ENCODE measurements around the gene COL19A1. TPM values are rescaled to one million over a fixed set of nuclear protein-coding genes. Genes with fewer than 3 reads are reported as not detected.
A peak's percentile ranks its signal among the peaks of the same experiment; 100 is the strongest.

Gene COL19A1
- total RNA-seq, 1 experiment from 2014 or later, result not detected

- intact Hi-C loops (cut with micrococcal nuclease; ENCODE audit: unreplicated experiment), result no loop called here
- peaks cover 13% of the 10 kb centered on the region for H3K4me1 ChIP-seq (ENCODE audit: control insufficient read depth, insufficient read depth, low read length)
- ChIA-PET CTCF (no interaction called here), POLR2A (no interaction called here)
- no peak overlapping the region for H3K4me3 ChIP-seq (ENCODE audit: low read depth in 2 of 2, low read length in 2 of 2)
- peaks cover 2% of the 10 kb centered on the region; the same call in 1 of the 2 replicates for H3K36me3 ChIP-seq (ENCODE audit: control insufficient read depth, insufficient read depth, low read length)
- ATAC-seq (no peak), DNase-seq (ENCODE audit: low read depth, low spot score) (no peak)
- peaks cover 53% of the 10 kb centered on the region for H3K27me3 ChIP-seq (ENCODE audit: control insufficient read depth, insufficient read depth, low read length)
- TF ChIP-seq TCF7L2 (IDR thresholded peaks at IDR 0.05; ENCODE audit: low read depth, low read length) (no peak), SIN3A (IDR thresholded peaks at IDR 0.05; ENCODE audit: borderline replicate concordance, insufficient read depth, low read depth, low read length) (no peak), CTCF (IDR thresholded peaks at IDR 0.05) (no peak), REST (IDR thresholded peaks at IDR 0.05; ENCODE audit: insufficient read depth in 1 of 2, low read depth in 2 of 2, low read length in 1 of 2) (no peak), POLR2AphosphoS5 (IDR thresholded peaks at IDR 0.05; ENCODE audit: low read depth, low read length) (no peak)
- no peak overlapping the region for H3K27ac ChIP-seq (ENCODE audit: low read length)
- in situ Hi-C loops (cut with HindIII; ENCODE audit: low pct_unique_long_range_greater_than_20kb, low sequenced_read_pairs), result no loop called here
- no peaks in the 10 kb centered on the region for H3K9me3 ChIP-seq (ENCODE audit: control insufficient read depth, insufficient read depth, low read depth, low read length)
- no TSS peak for BruUV-seq (replicated peaks)
Observed at GRCh38 chr6:69865126-69865525, 1.2 kb upstream of the COL19A1 start.

- H3K27me3 ChIP-seq (ENCODE audit: control insufficient read depth, insufficient read depth, low read length), result peaks cover 57% of the 10 kb centered on the region
- H3K27ac ChIP-seq (ENCODE audit: low read length), result no peak overlapping the region
Observed at GRCh38 chr6:69866770-69867638, 648 bp downstream of the COL19A1 start.

More at GRCh38 chr6:69866770-69867638, 648 bp downstream of the COL19A1 start:
- peaks cover 2% of the 10 kb centered on the region; the same call in 1 of the 2 replicates for H3K36me3 ChIP-seq (ENCODE audit: control insufficient read depth, insufficient read depth, low read length)
- no peaks in the 10 kb centered on the region for H3K9me3 ChIP-seq (ENCODE audit: control insufficient read depth, insufficient read depth, low read depth, low read length)
- TF ChIP-seq POLR2AphosphoS5 (IDR thresholded peaks at IDR 0.05; ENCODE audit: low read depth, low read length) (no peak), REST (IDR thresholded peaks at IDR 0.05; ENCODE audit: insufficient read depth in 1 of 2, low read depth in 2 of 2, low read length in 1 of 2) (no peak), CTCF (IDR thresholded peaks at IDR 0.05) (peak; percentile 45)
- BruUV-seq (replicated peaks), result no TSS peak
- POLR2A ChIA-PET, result no interaction called here
- in situ Hi-C loops (cut with HindIII; ENCODE audit: low pct_unique_long_range_greater_than_20kb, low sequenced_read_pairs), result no loop called here
- H3K4me3 ChIP-seq (ENCODE audit: low read depth in 2 of 2, low read length in 2 of 2), result peak overlapping the region; percentile 46 to 51
- ATAC-seq (peak; percentile 91), DNase-seq (ENCODE audit: low read depth, low spot score) (no peak)
- CTCF ChIA-PET, result interaction anchor here (0.7 to 1.0 kb wide), 2 partner anchors 24 to 71 kb away, joined by 3 to 7 read pairs; no protein-coding TSS in a partner anchor
- intact Hi-C loops (cut with micrococcal nuclease; ENCODE audit: unreplicated experiment), result no loop called here
- peaks cover 13% of the 10 kb centered on the region for H3K4me1 ChIP-seq (ENCODE audit: control insufficient read depth, insufficient read depth, low read length)
